Esophagus squamous epithelium (tissue), 5 donors: ENCODE results near the gene VTI1B. TPM values are rescaled to one million over a fixed set of nuclear protein-coding genes. Genes with fewer than 3 reads are reported as not detected.

Experiments
- DNase-seq: peaks from one replicate; lab custom pipeline; 2025; lab: John Stamatoyannopoulos, UW
- H3K27ac ChIP-seq, 4 donors: fragments of 200-600 bp; sonication (generic); one replicate each; pipeline ENCODE4 v1.5.1; 2016 to 2019; ENCODE audit warnings: mild to moderate bottlenecking in 1 of 4
- H3K27me3 ChIP-seq, 4 donors: fragments of 200-600 bp; sonication (generic); 1 replicate in 3 of 4; 2 replicates in 1 of 4; pipeline versions ENCODE4 v1.5.1 to v1.6.0; 2017 to 2021; ENCODE audit warnings: antibody characterized with exemption in 1 of 4
- H3K36me3 ChIP-seq, 3 donors: fragments of 200-600 bp; sonication (generic); one replicate each; pipeline ENCODE4 v1.5.1; 2016 to 2019
- H3K4me1 ChIP-seq, 3 donors: fragments of 200-600 bp; sonication (generic); one replicate each; pipeline ENCODE4 v1.5.1; 2017 to 2019
- H3K4me3 ChIP-seq, 4 donors: fragments of 200-600 bp; sonication (generic); 1 replicate in 3 of 4; 2 replicates in 1 of 4; pipeline ENCODE4 v1.5.1; 2016 to 2019; ENCODE audit warnings: mild to moderate bottlenecking in 2 of 4, moderate library complexity in 1 of 4
- H3K9me3 ChIP-seq, 3 donors: fragments of 200-600 bp; sonication (generic); one replicate each; pipeline ENCODE4 v1.5.1; 2016 to 2019
- POLR2A ChIP-seq, 4 donors: fragments of 450-650 bp; IDR thresholded peaks; one replicate each; pipeline ENCODE4 v1.6.1; 2017; ENCODE audit warnings: antibody characterized with exemption in 4 of 4, mild to moderate bottlenecking in 4 of 4, moderate library complexity in 3 of 4
- WGBS, 2 donors: methylation state at CpG; one replicate each; pipeline ENCODE4 v1.1.5; 2018; 5-methylcytosine and 5-hydroxymethylcytosine counted together
- intact Hi-C: fragments of 100-400 bp; cut with DNase I; formaldehyde crosslinking; loops from one replicate; pipeline ENCODE4 v1.15.0; 2022
- total RNA-seq, 4 donors: library from RNA; depleted of rRNA; stranded (reverse); fragments of >200 nt; gene quantifications; one replicate each; pipeline ENCODE4 v1.1.0, GENCODE V29; 2016
- TF ChIP-seq, protein P1 (sequence below), 6 experiments: fragments of 450-650 bp in 4 of 6; fragments of 200-600 bp in 2 of 6; sonication (generic) in 2 of 6; IDR thresholded peaks; one replicate each; pipeline ENCODE4 v1.5.1; 2016 to 2019; ENCODE audit warnings: antibody characterized with exemption in 6 of 6, mild to moderate bottlenecking in 4 of 6, moderate library complexity in 4 of 6
- donor health status: DM: yes; HTN: yes; CAD: no.

Gene VTI1B
- total RNA-seq, 4 donors from 2014 or later = 41.3 to 57.7 (median 52.3) TPM

DNA sequence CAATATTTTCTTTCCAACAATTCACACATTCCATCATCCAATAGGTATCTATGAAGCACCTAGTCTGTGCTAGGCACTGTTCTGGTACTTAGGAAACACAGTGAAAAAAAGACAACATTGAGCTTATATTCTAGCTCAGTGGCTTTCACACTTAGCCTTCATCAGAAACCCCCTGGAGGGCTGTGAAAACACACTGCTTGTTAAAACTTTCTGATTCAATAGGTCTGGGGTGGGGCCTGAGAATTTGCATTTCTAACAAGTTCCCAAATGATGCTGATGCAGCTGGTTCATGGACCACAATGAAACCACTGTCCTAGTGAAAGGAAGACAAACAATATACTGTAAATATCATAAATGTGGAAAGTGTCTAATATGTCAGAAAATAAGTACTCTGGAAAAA is 5.9 kb downstream of the VTI1B start:
- no peak for TF ChIP-seq POLR2A (IDR thresholded peaks at IDR 0.05)
- TF ChIP-seq, protein P1, sequence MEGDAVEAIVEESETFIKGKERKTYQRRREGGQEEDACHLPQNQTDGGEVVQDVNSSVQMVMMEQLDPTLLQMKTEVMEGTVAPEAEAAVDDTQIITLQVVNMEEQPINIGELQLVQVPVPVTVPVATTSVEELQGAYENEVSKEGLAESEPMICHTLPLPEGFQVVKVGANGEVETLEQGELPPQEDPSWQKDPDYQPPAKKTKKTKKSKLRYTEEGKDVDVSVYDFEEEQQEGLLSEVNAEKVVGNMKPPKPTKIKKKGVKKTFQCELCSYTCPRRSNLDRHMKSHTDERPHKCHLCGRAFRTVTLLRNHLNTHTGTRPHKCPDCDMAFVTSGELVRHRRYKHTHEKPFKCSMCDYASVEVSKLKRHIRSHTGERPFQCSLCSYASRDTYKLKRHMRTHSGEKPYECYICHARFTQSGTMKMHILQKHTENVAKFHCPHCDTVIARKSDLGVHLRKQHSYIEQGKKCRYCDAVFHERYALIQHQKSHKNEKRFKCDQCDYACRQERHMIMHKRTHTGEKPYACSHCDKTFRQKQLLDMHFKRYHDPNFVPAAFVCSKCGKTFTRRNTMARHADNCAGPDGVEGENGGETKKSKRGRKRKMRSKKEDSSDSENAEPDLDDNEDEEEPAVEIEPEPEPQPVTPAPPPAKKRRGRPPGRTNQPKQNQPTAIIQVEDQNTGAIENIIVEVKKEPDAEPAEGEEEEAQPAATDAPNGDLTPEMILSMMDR (IDR thresholded peaks at IDR 0.05) = no peak
- H3K36me3 ChIP-seq = no peaks in the 10 kb centered on the region
- H3K27me3 ChIP-seq = no peaks in the 10 kb centered on the region
- peaks cover 7 to 66% (median 32%) of the 10 kb centered on the region in 3 donors for H3K4me1 ChIP-seq
- no peaks in the 10 kb centered on the region for H3K9me3 ChIP-seq
- no peak overlapping the region for H3K4me3 ChIP-seq
- no peak for DNase-seq
- no peak overlapping the region for H3K27ac ChIP-seq
- intact Hi-C loops = loop anchor here (10.0 kb wide), 1 partner anchor 54 kb away; the partner anchor contains the start of gene ARG2

DNA sequence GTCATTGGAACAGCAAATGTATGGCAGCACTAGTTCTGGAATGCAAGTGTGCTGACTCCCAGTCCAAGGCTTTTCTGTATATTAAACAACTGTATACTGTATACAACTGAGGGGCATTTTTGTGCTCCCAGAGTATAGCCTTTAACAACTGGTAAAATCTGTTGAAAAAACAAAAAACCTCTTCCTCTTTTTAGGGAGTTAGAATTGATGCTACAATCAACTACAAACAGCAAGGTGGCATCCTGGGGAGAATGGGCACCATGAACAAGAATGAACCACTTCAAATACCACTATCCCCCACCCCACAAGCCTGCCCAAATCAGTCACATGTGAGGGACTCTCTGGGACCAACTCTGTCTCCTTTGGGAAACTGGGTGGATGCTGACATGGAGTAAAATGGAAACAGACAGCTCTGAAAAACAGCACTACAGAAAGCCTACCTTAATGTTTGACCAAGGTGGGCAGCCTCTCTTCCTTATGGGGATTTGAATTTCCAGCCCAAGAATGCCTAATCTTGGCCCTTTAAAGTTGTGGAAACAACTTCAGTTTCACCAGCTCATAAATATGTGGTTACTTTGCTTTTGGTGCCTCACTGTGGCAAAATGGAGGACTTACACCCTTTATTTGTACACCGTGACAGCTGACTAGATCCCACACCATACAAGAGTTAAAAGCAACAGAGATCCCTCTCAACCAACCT is 7.5 kb downstream of the VTI1B start:
- H3K27ac ChIP-seq = no peak overlapping the region
- peaks cover 0 to 55% (median 20%) of the 10 kb centered on the region in 3 donors for H3K4me1 ChIP-seq
- TF ChIP-seq POLR2A (IDR thresholded peaks at IDR 0.05) = no peak
- TF ChIP-seq, protein P1 (IDR thresholded peaks at IDR 0.05) = peak; percentile 38 to 76 (median 55)
- WGBS, 2 donors = 9 to 17% methylated on average over 1 of the region's 1 CpG
- no peaks in the 10 kb centered on the region for H3K9me3 ChIP-seq
- no peak overlapping the region for H3K4me3 ChIP-seq
- H3K36me3 ChIP-seq = peaks cover 0 to 3% (median 0%) of the 10 kb centered on the region in 3 donors
- H3K27me3 ChIP-seq = no peaks in the 10 kb centered on the region
- no peak for DNase-seq
- intact Hi-C loops = loop anchor here (10.0 kb wide), 1 partner anchor 52 kb away; the partner anchor contains the start of gene ARG2

DNA sequence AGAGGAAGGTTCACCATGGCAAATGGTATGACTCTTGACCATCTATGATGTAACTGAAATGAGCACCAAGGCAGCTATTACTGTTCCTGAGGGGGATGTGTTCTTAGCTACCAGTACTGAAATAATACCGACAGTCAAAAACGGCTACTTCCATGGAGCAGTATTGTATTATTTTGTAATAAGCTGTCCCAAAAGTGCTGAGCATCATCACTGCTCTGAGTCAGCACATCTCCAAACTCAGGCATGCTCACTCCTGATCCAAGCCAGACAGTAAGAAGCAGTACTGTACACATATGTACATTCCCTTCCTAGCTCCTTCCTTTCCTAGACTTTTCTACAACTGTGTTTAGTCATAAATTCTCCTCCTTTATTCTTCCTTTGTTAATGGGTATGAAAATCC is 8.6 kb downstream of the VTI1B start:
- H3K9me3 ChIP-seq = no peaks in the 10 kb centered on the region
- H3K4me3 ChIP-seq = no peak overlapping the region
- WGBS, 2 donors = 58 to 64% methylated on average over 2 of the region's 2 CpGs
- no peak for DNase-seq
- TF ChIP-seq, protein P1 (IDR thresholded peaks at IDR 0.05) = no peak
- TF ChIP-seq POLR2A (IDR thresholded peaks at IDR 0.05) = no peak
- H3K27ac ChIP-seq = no peak overlapping the region
- H3K27me3 ChIP-seq = no peaks in the 10 kb centered on the region
- peaks cover 0 to 13% (median 0%) of the 10 kb centered on the region in 3 donors for H3K36me3 ChIP-seq
- intact Hi-C loops = loop anchor here (10.0 kb wide), 1 partner anchor 51 kb away; the partner anchor contains the start of gene ARG2
- H3K4me1 ChIP-seq = peaks cover 0 to 45% (median 19%) of the 10 kb centered on the region in 3 donors

DNA sequence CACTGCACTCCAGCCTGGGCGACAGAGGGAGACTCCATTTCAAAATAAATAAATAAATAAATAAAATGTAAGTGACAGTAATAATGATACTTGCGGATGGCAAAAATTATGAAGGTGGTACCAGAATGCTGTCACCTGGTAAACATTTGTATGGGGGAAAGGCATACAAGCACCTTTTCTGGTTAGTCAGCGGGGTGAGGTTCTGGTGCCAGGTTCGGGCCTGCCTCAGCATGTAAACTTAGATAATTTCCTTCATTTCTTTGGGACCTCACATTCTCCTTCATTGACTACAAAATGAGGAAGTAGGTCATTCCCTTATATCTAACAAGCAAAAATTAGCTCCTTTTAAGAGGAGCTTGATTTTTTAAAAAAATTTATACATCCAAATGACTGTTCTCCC is 10.8 kb downstream of the VTI1B start:
- no peak for DNase-seq
- H3K27me3 ChIP-seq = no peaks in the 10 kb centered on the region
- intact Hi-C loops = loop anchor here (10.0 kb wide), 1 partner anchor 49 kb away; the partner anchor contains the start of gene ARG2
- 46 to 54% methylated on average over 4 of the region's 4 CpGs for WGBS, 2 donors
- H3K36me3 ChIP-seq = peaks cover 0 to 36% (median 4%) of the 10 kb centered on the region in 3 donors
- TF ChIP-seq POLR2A (IDR thresholded peaks at IDR 0.05) = no peak
- TF ChIP-seq, protein P1 (IDR thresholded peaks at IDR 0.05) = no peak
- H3K4me1 ChIP-seq = peaks cover 0 to 41% (median 19%) of the 10 kb centered on the region in 3 donors
- no peaks in the 10 kb centered on the region for H3K9me3 ChIP-seq
- H3K4me3 ChIP-seq = no peak overlapping the region
- peak overlapping the region in 3 of 4 donors; percentile 17 to 30 (median 28) for H3K27ac ChIP-seq

DNA sequence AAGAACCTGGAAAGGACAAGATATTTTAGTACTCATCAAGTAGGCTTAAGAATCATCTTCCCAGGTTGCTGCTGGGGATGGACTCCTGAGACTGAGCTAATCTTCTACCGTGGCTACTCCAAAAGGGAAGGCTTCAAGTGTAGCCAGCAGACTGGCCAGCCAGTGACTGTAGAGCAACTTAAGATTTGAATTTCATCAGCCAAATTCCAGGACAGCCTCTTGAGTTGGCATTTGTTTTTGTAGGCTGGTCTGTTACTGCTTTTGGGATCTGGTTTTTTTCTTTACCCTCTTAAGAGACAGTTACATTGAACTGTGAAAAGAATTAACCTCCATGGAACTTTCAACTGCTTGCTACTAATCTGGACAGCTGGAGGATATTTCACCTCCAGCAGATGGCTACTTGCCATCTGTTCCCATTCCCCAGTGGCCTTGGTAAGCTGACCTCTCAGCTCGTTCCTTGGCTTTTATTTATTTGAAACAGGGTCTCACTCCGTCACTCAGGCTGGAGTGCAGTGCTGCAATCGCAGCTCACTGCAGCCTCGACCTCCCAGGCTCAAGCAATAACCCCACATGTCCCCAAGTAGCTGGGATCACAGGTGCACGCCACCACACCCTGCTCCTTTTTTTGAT is 20.7 kb downstream of the VTI1B start:
- Histone ChIP-seq H3K27me3 (no peaks in the 10 kb centered on the region), H3K36me3 (peaks cover 13 to 100% (median 28%) of the 10 kb centered on the region in 3 donors), H3K4me1 (no peaks in the 10 kb centered on the region), H3K9me3 (no peaks in the 10 kb centered on the region), H3K4me3 (no peak overlapping the region), H3K27ac (no peak overlapping the region)
- intact Hi-C loops = no loop called here
- TF ChIP-seq, protein P1 (IDR thresholded peaks at IDR 0.05) = no peak
- TF ChIP-seq POLR2A (IDR thresholded peaks at IDR 0.05) = no peak
- 74 to 88% methylated on average over 5 of the region's 6 CpGs for WGBS, 2 donors
- no peak for DNase-seq
